A673 (cell line): ENCODE results near the gene FLNC.

Experiments
- EZH2 ChIP-seq: fragments of 200-600 bp; sonication (generic); IDR thresholded peaks from 2 replicates; pipeline ENCODE4 v1.6.1; 2017; ENCODE audit warnings: borderline replicate concordance, low read depth, mild to moderate bottlenecking, mixed read lengths, antibody characterized with exemption, low read length; ENCODE audit not compliant: poor library complexity, severe bottlenecking
- TF ChIP-seq, protein P1 (sequence below): fragments of 300-800, 200-600 bp; sonication (generic); conservative IDR thresholded peaks from 2 replicates; pipeline ENCODE4 v1.5.1; 2017; ENCODE audit warnings: low read depth, mild to moderate bottlenecking, antibody characterized with exemption, low read length, moderate library complexity, mixed read lengths

DNA sequence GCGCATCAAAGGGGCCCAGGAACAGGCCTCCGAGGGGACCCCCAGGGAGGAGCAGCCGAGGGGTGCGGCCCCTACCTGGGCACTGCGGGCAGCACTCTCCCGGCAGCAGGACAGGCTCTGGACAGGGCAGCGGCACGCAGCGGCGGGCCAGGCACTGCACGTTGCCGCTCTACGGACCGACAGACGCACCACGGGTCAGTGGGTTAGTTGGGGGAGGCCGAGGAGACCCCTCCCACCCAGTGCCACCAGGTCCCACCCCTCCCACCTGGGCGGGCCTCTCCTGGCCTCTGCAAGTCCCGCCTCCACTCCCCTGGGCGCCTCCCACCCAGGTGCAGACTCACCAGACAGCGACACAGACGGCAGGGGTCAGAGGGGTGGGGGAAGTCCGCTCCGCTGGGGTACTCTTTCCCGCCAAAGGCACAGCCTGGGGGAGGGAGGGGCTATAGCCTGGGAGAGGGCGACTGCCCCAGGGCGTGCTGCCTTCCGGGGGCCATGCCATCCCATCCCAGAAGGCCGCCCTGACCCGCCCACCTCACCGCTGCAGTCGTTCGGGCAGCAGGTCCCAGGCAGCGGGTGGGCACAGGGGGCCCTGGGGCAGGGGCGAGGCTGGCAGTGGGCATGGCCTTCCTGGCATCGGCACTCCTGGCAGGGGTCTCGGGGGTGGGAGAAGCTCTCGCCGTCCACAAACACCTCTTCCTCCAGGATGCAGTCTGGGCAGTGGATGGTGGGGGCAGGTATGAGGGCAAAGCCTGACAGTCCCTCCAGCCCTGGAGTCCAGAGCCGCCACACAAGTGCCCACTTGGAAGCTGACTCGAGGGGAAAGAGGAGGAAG lies 61.1 kb downstream of the FLNC start:
- TF ChIP-seq, protein P1, sequence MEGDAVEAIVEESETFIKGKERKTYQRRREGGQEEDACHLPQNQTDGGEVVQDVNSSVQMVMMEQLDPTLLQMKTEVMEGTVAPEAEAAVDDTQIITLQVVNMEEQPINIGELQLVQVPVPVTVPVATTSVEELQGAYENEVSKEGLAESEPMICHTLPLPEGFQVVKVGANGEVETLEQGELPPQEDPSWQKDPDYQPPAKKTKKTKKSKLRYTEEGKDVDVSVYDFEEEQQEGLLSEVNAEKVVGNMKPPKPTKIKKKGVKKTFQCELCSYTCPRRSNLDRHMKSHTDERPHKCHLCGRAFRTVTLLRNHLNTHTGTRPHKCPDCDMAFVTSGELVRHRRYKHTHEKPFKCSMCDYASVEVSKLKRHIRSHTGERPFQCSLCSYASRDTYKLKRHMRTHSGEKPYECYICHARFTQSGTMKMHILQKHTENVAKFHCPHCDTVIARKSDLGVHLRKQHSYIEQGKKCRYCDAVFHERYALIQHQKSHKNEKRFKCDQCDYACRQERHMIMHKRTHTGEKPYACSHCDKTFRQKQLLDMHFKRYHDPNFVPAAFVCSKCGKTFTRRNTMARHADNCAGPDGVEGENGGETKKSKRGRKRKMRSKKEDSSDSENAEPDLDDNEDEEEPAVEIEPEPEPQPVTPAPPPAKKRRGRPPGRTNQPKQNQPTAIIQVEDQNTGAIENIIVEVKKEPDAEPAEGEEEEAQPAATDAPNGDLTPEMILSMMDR, result no peak
- TF ChIP-seq EZH2, result no peak
